B cell (primary cell): ENCODE data around the gene MOBP.

Experiments
- EZH2 ChIP-seq: IDR thresholded peaks from 2 replicates; pipeline ENCODE4 v1.6.1; 2012; ENCODE audit warnings: borderline replicate concordance, low read depth, mild to moderate bottlenecking, moderate library complexity, low read length; ENCODE audit not compliant: insufficient read depth, poor library complexity, severe bottlenecking
- TF ChIP-seq, protein P1 (sequence below): fragments of 200-600 bp; IDR thresholded peaks from one replicate; pipeline ENCODE4 v1.8.0; 2022; ENCODE audit warnings: antibody characterized with exemption, mild to moderate bottlenecking

DNA sequence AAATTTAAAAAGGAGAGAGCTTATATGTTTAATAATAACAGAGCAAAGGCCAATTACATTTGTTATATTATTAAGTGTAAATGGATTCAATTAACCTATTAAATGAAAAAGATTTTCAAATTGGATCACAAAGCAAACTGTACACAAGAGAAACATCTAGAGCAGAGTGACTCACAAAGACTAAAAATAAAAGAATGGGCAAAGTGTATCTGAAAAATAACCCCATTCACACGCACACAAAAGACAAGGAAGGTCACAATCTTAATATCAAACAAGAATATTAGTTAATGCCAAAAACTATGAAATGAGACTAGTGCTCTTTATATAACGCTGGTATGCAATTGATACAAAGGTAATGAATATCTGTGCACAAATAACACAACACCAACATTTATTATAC, 65.7 kb downstream of the MOBP start:
- no peak for TF ChIP-seq EZH2
- TF ChIP-seq, protein P1, sequence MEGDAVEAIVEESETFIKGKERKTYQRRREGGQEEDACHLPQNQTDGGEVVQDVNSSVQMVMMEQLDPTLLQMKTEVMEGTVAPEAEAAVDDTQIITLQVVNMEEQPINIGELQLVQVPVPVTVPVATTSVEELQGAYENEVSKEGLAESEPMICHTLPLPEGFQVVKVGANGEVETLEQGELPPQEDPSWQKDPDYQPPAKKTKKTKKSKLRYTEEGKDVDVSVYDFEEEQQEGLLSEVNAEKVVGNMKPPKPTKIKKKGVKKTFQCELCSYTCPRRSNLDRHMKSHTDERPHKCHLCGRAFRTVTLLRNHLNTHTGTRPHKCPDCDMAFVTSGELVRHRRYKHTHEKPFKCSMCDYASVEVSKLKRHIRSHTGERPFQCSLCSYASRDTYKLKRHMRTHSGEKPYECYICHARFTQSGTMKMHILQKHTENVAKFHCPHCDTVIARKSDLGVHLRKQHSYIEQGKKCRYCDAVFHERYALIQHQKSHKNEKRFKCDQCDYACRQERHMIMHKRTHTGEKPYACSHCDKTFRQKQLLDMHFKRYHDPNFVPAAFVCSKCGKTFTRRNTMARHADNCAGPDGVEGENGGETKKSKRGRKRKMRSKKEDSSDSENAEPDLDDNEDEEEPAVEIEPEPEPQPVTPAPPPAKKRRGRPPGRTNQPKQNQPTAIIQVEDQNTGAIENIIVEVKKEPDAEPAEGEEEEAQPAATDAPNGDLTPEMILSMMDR: no peak
